Loucy (cell line): Measurements from ENCODE around the gene CNNM3.

ENCODE experiments used
- H2AFZ ChIP-seq: fragments of 200-600 bp; sonication (generic); 2 replicates; pipeline ENCODE4 v1.6.0; 2016; ENCODE audit warnings: antibody characterized with exemption, mild to moderate bottlenecking, low read length, moderate library complexity
- H3F3A ChIP-seq: fragments of 200-600 bp; 2 replicates; pipeline ENCODE4 v1.6.0; 2016; ENCODE audit warnings: antibody characterized with exemption, low read depth, mild to moderate bottlenecking
- H3K27me3 ChIP-seq: fragments of 200-600 bp; sonication (generic); 2 replicates; pipeline ENCODE4 v1.6.1; 2014; ENCODE audit warnings: low read length, mild to moderate bottlenecking; ENCODE audit not compliant: insufficient read depth, poor library complexity, severe bottlenecking
- H3K36me3 ChIP-seq: fragments of 200-600 bp; sonication (generic); 2 replicates; pipeline ENCODE4 v1.6.1; 2016; ENCODE audit warnings: low read length; ENCODE audit not compliant: insufficient read depth
- H3K4me1 ChIP-seq: fragments of 200-600 bp; sonication (generic); 2 replicates; pipeline ENCODE4 v1.5.1; 2014; ENCODE audit warnings: low read length, mild to moderate bottlenecking; ENCODE audit not compliant: insufficient read depth, poor library complexity, severe bottlenecking
- H3K4me2 ChIP-seq: fragments of 200-600 bp; sonication (generic); 2 replicates; pipeline ENCODE4 v1.6.0; 2014; ENCODE audit warnings: antibody characterized with exemption, low read length, low read depth, mild to moderate bottlenecking; ENCODE audit not compliant: poor library complexity, severe bottlenecking
- H3K4me3 ChIP-seq: fragments of 200-600 bp; sonication (generic); 2 replicates; pipeline ENCODE4 v1.5.1; 2014; ENCODE audit warnings: low read length, mild to moderate bottlenecking, mixed read lengths; ENCODE audit not compliant: poor library complexity, severe bottlenecking
- H3K79me2 ChIP-seq: fragments of 200-600 bp; sonication (generic); 2 replicates; pipeline ENCODE4 v1.6.1; 2014; ENCODE audit warnings: low read length; ENCODE audit not compliant: insufficient read depth
- H3K9ac ChIP-seq: fragments of 200-600 bp; sonication (generic); 2 replicates; pipeline ENCODE4 v1.6.0; 2014; ENCODE audit warnings: mild to moderate bottlenecking, low read depth, low read length, moderate library complexity; ENCODE audit not compliant: poor library complexity, severe bottlenecking
- H3K9me2 ChIP-seq: fragments of 200-600 bp; sonication (generic); replicated peaks from 2 replicates; pipeline ENCODE4 v1.6.1; 2016; ENCODE audit warnings: low read depth, low read length, mixed read lengths
- H3K9me3 ChIP-seq: fragments of 200-600 bp; sonication (generic); 2 replicates; pipeline ENCODE4 v1.6.1; 2014; ENCODE audit warnings: mild to moderate bottlenecking, antibody characterized with exemption, low read length, low read depth; ENCODE audit not compliant: insufficient read depth
- H4K20me1 ChIP-seq: fragments of 200-600 bp; sonication (generic); 2 replicates; pipeline ENCODE4 v1.6.0; 2014; ENCODE audit warnings: antibody characterized with exemption, low read length, mild to moderate bottlenecking; ENCODE audit not compliant: insufficient read depth, poor library complexity, severe bottlenecking
- EZH2phosphoT487 ChIP-seq: fragments of 200-600 bp; IDR thresholded peaks from 2 replicates; pipeline ENCODE4 v1.6.1; 2018; ENCODE audit warnings: antibody characterized with exemption, mild to moderate bottlenecking, moderate library complexity, borderline replicate concordance
- TF ChIP-seq, protein P1 (sequence below): fragments of 200-600 bp; sonication (generic); conservative IDR thresholded peaks from 2 replicates; pipeline ENCODE4 v1.5.1; 2014; ENCODE audit warnings: mild to moderate bottlenecking, antibody characterized with exemption, low read length

The CNNM3 gene

DNA sequence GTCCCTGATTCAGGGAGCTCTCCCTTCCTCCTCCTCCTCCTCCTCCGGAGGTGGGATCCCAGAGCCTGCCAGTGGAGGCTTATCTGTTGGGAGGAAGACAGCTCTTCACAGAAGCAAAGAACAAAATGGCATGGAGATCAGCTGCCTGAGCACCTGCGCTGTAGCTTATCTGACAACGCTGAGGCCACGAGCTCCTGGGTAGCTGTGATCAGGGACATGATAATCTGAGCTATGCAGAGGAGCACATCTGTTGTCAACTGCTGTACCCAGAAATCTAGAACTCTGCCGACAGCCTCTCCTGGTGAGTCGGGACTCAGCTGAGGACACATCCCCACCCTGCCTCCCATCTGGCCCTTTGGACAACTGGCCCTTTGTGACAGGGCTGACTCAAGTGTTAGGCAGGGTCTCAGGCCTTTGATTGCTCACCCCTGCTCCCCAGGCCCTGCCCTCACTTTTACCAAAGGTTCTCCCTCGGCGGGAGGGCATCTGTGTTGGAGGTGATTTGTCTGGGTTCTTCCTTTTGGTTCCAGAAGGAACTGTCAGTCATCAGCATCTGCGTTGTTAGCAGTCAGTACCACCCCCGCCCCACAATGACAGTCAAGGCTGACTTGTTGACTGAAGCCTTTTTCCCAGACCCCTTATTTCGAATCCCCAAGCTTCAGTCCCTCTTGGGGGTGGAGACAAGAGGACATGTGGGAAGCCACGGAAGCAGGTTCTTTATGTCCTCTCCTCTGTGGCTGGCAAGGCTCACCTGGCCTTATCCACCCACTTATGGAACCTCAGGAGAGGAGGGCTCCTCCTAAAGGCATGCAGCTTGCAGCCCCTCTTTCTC, 5.9 kb upstream of the CNNM3 start:
- TF ChIP-seq, protein P1, sequence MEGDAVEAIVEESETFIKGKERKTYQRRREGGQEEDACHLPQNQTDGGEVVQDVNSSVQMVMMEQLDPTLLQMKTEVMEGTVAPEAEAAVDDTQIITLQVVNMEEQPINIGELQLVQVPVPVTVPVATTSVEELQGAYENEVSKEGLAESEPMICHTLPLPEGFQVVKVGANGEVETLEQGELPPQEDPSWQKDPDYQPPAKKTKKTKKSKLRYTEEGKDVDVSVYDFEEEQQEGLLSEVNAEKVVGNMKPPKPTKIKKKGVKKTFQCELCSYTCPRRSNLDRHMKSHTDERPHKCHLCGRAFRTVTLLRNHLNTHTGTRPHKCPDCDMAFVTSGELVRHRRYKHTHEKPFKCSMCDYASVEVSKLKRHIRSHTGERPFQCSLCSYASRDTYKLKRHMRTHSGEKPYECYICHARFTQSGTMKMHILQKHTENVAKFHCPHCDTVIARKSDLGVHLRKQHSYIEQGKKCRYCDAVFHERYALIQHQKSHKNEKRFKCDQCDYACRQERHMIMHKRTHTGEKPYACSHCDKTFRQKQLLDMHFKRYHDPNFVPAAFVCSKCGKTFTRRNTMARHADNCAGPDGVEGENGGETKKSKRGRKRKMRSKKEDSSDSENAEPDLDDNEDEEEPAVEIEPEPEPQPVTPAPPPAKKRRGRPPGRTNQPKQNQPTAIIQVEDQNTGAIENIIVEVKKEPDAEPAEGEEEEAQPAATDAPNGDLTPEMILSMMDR = no peak
- TF ChIP-seq EZH2phosphoT487 = no peak

DNA sequence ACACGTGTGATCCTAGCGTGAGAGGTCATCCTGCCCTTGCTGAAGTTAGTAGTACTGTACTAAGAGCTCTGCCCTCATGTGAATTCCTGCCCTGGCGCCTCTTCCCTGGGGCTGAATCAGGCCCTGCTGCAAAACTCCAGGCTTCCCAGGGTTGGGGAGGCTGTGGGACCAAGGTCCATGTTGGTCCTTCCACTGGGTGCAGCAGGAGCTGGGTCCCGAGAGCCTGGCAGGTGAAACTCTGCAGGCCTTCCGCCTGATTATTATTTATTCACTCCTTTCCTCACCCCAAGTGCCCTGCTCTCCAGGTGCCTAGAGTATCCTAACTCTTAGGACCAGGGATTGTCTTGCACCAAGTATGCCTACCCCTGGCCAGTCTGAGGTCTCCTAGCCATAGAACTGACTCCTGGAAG, 5.3 kb upstream of the CNNM3 start:
- TF ChIP-seq EZH2phosphoT487 = no peak
- H3F3A ChIP-seq = no peaks in the 10 kb centered on the region
- no peaks in the 10 kb centered on the region for H3K79me2 ChIP-seq
- H3K9me3 ChIP-seq = no peaks in the 10 kb centered on the region
- H3K9ac ChIP-seq = no peak overlapping the region
- H3K27me3 ChIP-seq = no peaks in the 10 kb centered on the region
- H3K4me2 ChIP-seq = no peak overlapping the region
- no peaks in the 10 kb centered on the region for H4K20me1 ChIP-seq
- no peaks in the 10 kb centered on the region for H3K36me3 ChIP-seq
- peaks cover 5% of the 10 kb centered on the region for H3K4me1 ChIP-seq
- H3K9me2 ChIP-seq = no peaks in the 10 kb centered on the region
- no peak overlapping the region for H3K4me3 ChIP-seq
- H2AFZ ChIP-seq = no peak overlapping the region

More for the DNA sequence above, 5.9 kb upstream of the CNNM3 start:
- Histone ChIP-seq H3K9me2 (no peaks in the 10 kb centered on the region), H3F3A (no peaks in the 10 kb centered on the region), H3K36me3 (no peaks in the 10 kb centered on the region), H2AFZ (no peak overlapping the region), H3K9ac (no peak overlapping the region), H3K4me1 (peaks cover 2% of the 10 kb centered on the region), H3K79me2 (no peaks in the 10 kb centered on the region), H3K4me3 (no peak overlapping the region), H3K9me3 (no peaks in the 10 kb centered on the region), H4K20me1 (no peaks in the 10 kb centered on the region), H3K4me2 (no peak overlapping the region), H3K27me3 (no peaks in the 10 kb centered on the region)

DNA sequence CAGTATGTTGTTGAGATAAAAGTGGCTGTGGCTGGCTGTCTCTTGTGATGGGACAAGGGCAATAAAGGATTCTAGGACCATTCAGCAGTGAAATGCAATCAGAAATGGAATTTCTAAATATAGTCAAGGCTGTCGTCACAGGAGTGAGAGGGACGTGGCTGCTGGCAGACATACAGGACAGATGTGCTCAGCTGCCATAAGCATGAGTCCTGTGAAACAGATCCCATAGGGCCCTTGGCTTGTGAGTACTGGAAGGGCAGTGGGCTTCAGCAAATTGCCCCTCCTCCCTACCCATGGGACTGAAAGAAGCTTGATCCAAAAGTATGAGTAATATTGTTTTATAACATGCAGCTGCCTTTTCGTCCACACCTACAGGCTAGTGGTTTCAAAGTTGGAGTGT, 4.2 kb upstream of the CNNM3 start:
- Histone ChIP-seq H3K27me3 (no peaks in the 10 kb centered on the region), H3K9me2 (no peaks in the 10 kb centered on the region), H3K9me3 (no peaks in the 10 kb centered on the region), H3K9ac (no peak overlapping the region), H3K4me3 (no peak overlapping the region), H3K4me2 (no peak overlapping the region), H4K20me1 (peaks cover under 1% of the 10 kb centered on the region), H2AFZ (no peak overlapping the region), H3F3A (no peaks in the 10 kb centered on the region), H3K79me2 (peaks cover 1% of the 10 kb centered on the region; the same call in 1 of the 2 replicates), H3K36me3 (no peaks in the 10 kb centered on the region), H3K4me1 (peaks cover 5% of the 10 kb centered on the region)
- TF ChIP-seq EZH2phosphoT487 = no peak
- TF ChIP-seq, protein P1 = no peak
